CD4-positive, alpha-beta T cell (primary cell): ENCODE results near the gene PCARE. TPM values are rescaled to one million over a fixed set of nuclear protein-coding genes. Genes with fewer than 3 reads are reported as not detected.

Source experiments
- ATAC-seq: fragments of 200-7000 bp; cut with Tn5 transposase; one replicate; pipeline ENCODE4 v1.10.0; 2022; ENCODE audit warnings: mild to moderate bottlenecking; ENCODE audit not compliant: poor library complexity
- CTCF ChIA-PET: fragments of 350-600 bp; sonication (Branson Sonifier 250); formaldehyde crosslinking; loops from one replicate; lab custom pipeline; 2021; ENCODE audit warnings: antibody characterized with exemption, inconsistent platforms; lab: Charles Lee
- POLR2A ChIA-PET: fragments of 350-600 bp; sonication (Branson Sonifier 250); formaldehyde crosslinking; loops from one replicate; lab custom pipeline; 2021; ENCODE audit warnings: antibody characterized with exemption, inconsistent platforms; lab: Charles Lee
- DNase-seq, 14 experiments: peaks; one replicate each; pipeline ENCODE4 v3.0.0-alpha.2; 2013 to 2020; ENCODE audit warnings: mixed read lengths in 2 of 14
- H3K27ac ChIP-seq, 2 donors: one replicate each; pipeline versions ENCODE4 v1.5.1 to v1.7.0; 2013; ENCODE audit warnings: low read length in 2 of 2, low read depth in 1 of 2, mild to moderate bottlenecking in 1 of 2
- H3K27me3 ChIP-seq, 2 experiments: 1 replicate in 1 of 2; 2 replicates in 1 of 2; pipeline versions ENCODE4 v1.6.1 to v1.7.0; 2013; ENCODE audit warnings: low read length in 2 of 2, control low read depth in 1 of 2, mild to moderate bottlenecking in 1 of 2, moderate library complexity in 1 of 2; ENCODE audit not compliant: insufficient read depth in 2 of 2, control insufficient read depth in 1 of 2
- H3K36me3 ChIP-seq: one replicate; pipeline ENCODE4 v1.6.1; 2013; ENCODE audit warnings: low read length, control low read depth; ENCODE audit not compliant: insufficient read depth
- H3K4me1 ChIP-seq: one replicate; pipeline ENCODE4 v1.6.1; 2013; ENCODE audit warnings: low read length, control low read depth; ENCODE audit not compliant: insufficient read depth
- H3K4me3 ChIP-seq: one replicate; pipeline ENCODE4 v1.5.1; 2013; ENCODE audit warnings: mild to moderate bottlenecking, low read length, moderate library complexity
- H3K9me3 ChIP-seq, 2 experiments: 1 replicate in 1 of 2; 2 replicates in 1 of 2; pipeline versions ENCODE4 v1.6.1 to v1.7.0; 2013; ENCODE audit warnings: low read length in 2 of 2, mild to moderate bottlenecking in 2 of 2, control low read depth in 1 of 2, moderate library complexity in 1 of 2; ENCODE audit not compliant: control insufficient read depth in 1 of 2, insufficient read depth in 1 of 2
- H3K27ac Mint-ChIP-seq: one replicate; pipeline ENCODE4 v1.8.0; 2020; ENCODE audit warnings: mixed read lengths
- H3K27me3 Mint-ChIP-seq: one replicate; pipeline ENCODE4 v1.8.0; 2021; ENCODE audit warnings: mixed read lengths
- H3K36me3 Mint-ChIP-seq: one replicate; pipeline ENCODE4 v1.8.0; 2021; ENCODE audit warnings: low read depth, mixed read lengths
- H3K4me1 Mint-ChIP-seq: one replicate; pipeline ENCODE4 v1.8.0; 2021; ENCODE audit warnings: low read depth, mixed read lengths
- H3K4me3 Mint-ChIP-seq: one replicate; pipeline ENCODE4 v1.8.0; 2020; ENCODE audit warnings: mild to moderate bottlenecking, mixed read lengths
- H3K9me3 Mint-ChIP-seq: one replicate; pipeline ENCODE4 v1.8.0; 2020; ENCODE audit warnings: mixed read lengths
- intact Hi-C, 2 experiments: fragments of 100-400 bp; cut with DNase I in 1 of 2; cut with micrococcal nuclease in 1 of 2; formaldehyde crosslinking; loops; one replicate each; pipeline versions ENCODE4 v1.15.1 to v1.9.0; 2023 to 2025; cut with DNase I, micrococcal nuclease
- total RNA-seq, 174 experiments: library from RNA in 2 of 174; stranded (reverse) in 2 of 174; gene quantifications; one replicate each; pipeline ENCODE4 v1.2.3 and lab custom pipeline; 2021 to 2026
- TF ChIP-seq, protein P1 (sequence below): fragments of 200-600 bp; IDR thresholded peaks from one replicate; pipeline ENCODE4 v1.8.0; 2022; ENCODE audit warnings: antibody characterized with exemption, mild to moderate bottlenecking

PCARE gene
- total RNA-seq, 2 experiments from 2014 or later, result not detected

DNA sequence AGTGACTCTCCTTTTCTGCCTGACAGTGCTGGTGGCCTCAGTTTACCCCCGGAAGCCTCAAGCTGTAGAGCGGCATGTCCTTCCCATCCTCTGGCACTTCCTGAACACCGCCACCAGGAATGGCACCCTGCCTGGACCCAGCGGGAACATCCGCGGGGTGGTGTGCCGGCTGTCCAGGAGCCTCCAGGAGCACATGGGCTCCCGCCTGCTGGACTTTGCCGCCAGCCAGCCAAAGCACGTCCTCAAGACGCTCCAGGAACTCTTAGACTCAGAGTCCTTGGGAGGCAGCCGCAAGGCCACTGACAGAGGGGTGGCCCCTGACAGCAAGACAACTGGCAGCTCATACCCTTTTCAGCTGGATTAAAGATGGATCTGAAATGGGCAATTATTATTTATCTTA lies 22.6 kb downstream of the PCARE start:
- H3K4me3 ChIP-seq, result no peak overlapping the region
- intact Hi-C loops, result no loop called here
- Mint-ChIP-seq H3K4me1 (no peaks in the 10 kb centered on the region), H3K27ac (no peak overlapping the region), H3K27me3 (no peaks in the 10 kb centered on the region), H3K9me3 (no peaks in the 10 kb centered on the region), H3K4me3 (no peak overlapping the region), H3K36me3 (no peaks in the 10 kb centered on the region)
- CTCF ChIA-PET, result no interaction called here
- no peaks in the 10 kb centered on the region for H3K36me3 ChIP-seq
- ATAC-seq (no peak), DNase-seq (no peak)
- no peak overlapping the region for H3K27ac ChIP-seq
- POLR2A ChIA-PET, result no interaction called here
- no peaks in the 10 kb centered on the region for H3K27me3 ChIP-seq
- H3K4me1 ChIP-seq, result no peaks in the 10 kb centered on the region
- TF ChIP-seq, protein P1, sequence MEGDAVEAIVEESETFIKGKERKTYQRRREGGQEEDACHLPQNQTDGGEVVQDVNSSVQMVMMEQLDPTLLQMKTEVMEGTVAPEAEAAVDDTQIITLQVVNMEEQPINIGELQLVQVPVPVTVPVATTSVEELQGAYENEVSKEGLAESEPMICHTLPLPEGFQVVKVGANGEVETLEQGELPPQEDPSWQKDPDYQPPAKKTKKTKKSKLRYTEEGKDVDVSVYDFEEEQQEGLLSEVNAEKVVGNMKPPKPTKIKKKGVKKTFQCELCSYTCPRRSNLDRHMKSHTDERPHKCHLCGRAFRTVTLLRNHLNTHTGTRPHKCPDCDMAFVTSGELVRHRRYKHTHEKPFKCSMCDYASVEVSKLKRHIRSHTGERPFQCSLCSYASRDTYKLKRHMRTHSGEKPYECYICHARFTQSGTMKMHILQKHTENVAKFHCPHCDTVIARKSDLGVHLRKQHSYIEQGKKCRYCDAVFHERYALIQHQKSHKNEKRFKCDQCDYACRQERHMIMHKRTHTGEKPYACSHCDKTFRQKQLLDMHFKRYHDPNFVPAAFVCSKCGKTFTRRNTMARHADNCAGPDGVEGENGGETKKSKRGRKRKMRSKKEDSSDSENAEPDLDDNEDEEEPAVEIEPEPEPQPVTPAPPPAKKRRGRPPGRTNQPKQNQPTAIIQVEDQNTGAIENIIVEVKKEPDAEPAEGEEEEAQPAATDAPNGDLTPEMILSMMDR, result no peak
- H3K9me3 ChIP-seq, result no peaks in the 10 kb centered on the region

DNA sequence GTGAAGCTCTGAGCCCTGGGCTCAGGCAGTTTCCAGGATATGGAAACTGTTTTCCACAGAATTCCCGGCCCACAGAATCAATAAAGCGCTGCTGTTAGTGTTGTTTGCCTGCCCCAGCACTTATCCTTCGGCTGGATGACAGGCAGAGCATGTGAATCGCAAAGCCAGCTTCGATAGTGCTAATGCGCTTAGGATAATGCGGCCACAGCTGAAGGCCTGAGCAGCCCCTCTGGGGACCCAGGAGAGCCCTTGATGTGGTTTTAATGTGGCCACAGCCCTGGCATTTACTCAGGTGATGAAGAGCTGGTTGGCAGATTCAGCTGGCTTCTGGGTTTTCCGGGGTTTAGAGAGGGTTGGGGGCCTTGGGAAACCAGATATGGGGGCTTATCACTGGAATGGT lies 23.7 kb downstream of the PCARE start:
- Mint-ChIP-seq H3K4me1 (no peaks in the 10 kb centered on the region), H3K27ac (no peak overlapping the region), H3K4me3 (no peak overlapping the region), H3K27me3 (no peaks in the 10 kb centered on the region), H3K36me3 (no peaks in the 10 kb centered on the region), H3K9me3 (no peaks in the 10 kb centered on the region)
- ChIA-PET POLR2A (interaction anchor here (1.0 kb wide), 1 partner anchor 65 kb away, joined by 3 read pairs; no protein-coding TSS in a partner anchor), CTCF (no interaction called here)
- H3K36me3 ChIP-seq, result no peaks in the 10 kb centered on the region
- no peak overlapping the region for H3K27ac ChIP-seq
- intact Hi-C loops, result no loop called here
- H3K4me3 ChIP-seq, result no peak overlapping the region
- no peak for DNase-seq
- TF ChIP-seq, protein P1, result no peak
- H3K27me3 ChIP-seq, result no peaks in the 10 kb centered on the region
- no peak for ATAC-seq
- H3K4me1 ChIP-seq, result no peaks in the 10 kb centered on the region
- no peaks in the 10 kb centered on the region for H3K9me3 ChIP-seq

DNA sequence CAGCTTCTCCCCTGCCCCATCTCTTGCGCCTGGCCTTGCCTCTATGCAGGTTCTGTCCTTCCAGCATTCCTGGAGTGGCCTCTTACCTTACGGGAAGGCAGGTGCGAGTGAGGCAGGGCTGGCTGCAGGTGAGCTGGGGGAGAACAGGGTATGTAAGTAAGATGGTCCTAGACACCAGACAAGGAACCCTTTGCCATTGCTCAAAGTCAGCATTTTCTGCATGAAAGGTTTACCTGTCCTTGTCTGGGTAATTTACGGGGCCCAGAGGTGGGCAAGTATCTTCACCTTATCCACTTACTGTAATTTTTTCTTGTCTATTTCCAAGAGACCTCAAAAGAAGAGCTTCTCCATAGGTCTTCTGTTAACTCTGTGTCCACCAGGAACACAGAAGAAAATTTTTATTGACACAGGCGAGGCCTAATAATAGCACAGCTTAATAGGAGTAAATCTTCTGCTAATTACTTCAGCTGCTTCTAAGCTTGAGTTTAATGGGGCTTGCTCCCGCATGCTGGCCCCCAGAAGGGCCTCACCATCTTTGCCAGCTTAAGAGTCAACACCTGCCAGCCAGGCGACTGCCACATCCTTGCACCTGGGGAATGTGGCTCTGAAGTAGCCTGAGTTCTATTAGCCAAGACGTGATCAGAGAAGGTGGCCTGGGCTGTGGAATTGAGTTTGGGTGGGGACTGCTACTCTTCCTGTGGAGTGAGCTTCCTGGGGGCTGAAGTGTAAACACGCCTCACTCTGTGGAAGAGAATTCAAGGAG lies 27.1 kb downstream of the PCARE start:
- Histone ChIP-seq H3K9me3 (peaks cover 0 to 3% of the 10 kb centered on the region in 2 experiments), H3K4me3 (no peak overlapping the region), H3K27me3 (no peaks in the 10 kb centered on the region), H3K27ac (no peak overlapping the region), H3K36me3 (no peaks in the 10 kb centered on the region), H3K4me1 (no peaks in the 10 kb centered on the region)
- CTCF ChIA-PET, result no interaction called here
- DNase-seq (no peak), ATAC-seq (no peak)
- Mint-ChIP-seq H3K27me3 (no peaks in the 10 kb centered on the region), H3K9me3 (no peaks in the 10 kb centered on the region), H3K36me3 (no peaks in the 10 kb centered on the region), H3K4me1 (no peaks in the 10 kb centered on the region), H3K4me3 (no peak overlapping the region), H3K27ac (no peak overlapping the region)
- POLR2A ChIA-PET, result no interaction called here
- TF ChIP-seq, protein P1, result no peak
- intact Hi-C loops, result no loop called here
